ENCODE measurements around the gene DIP2B. TPM values are rescaled to one million over a fixed set of nuclear protein-coding genes. Genes with fewer than 3 reads are reported as not detected.

DIP2B gene
- total RNA-seq, 3 donors from 2014 or later = 28.3 to 39.8 (median 34.7) TPM

DNA sequence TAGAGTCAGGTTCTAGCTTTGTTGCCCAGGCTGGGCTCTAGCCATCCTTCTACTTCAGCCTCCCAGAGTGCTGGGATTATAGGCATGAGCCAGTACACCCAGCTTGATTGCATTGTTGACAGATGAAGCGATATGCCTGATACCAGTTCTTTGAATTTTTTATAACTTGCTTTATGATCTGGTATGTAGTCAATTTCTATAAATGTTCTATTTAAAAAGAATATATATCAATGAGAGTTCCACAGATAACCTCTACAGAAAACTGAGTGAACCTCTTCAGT, 99.8 kb downstream of the DIP2B start:
- peaks cover 16% of the 10 kb centered on the region for H3K4me1 ChIP-seq (ENCODE audit: low read depth)
- no peaks in the 10 kb centered on the region for H3K36me3 ChIP-seq (ENCODE audit: low read depth)
- H3K9me3 ChIP-seq = no peaks in the 10 kb centered on the region
- DNase-seq (no peak), ATAC-seq (peak; percentile 54)
- intact Hi-C loops (cut with DNase I, micrococcal nuclease) = no loop called here
- no peak overlapping the region for H3K4me3 ChIP-seq
- no peak for TF ChIP-seq CTCF (IDR thresholded peaks at IDR 0.05)

GRCh38 chr12:50606675-50607375, 102.0 kb downstream of the DIP2B start:
- TF ChIP-seq CTCF (IDR thresholded peaks at IDR 0.05) = no peak
- peak; percentile 39 for ATAC-seq
- Histone ChIP-seq H3K36me3 (ENCODE audit: low read depth) (no peaks in the 10 kb centered on the region), H3K9me3 (no peaks in the 10 kb centered on the region), H3K4me1 (ENCODE audit: low read depth) (peaks cover 16% of the 10 kb centered on the region), H3K4me3 (no peak overlapping the region)
- no peak for DNase-seq
- intact Hi-C loops (cut with DNase I, micrococcal nuclease) = no loop called here

DNA sequence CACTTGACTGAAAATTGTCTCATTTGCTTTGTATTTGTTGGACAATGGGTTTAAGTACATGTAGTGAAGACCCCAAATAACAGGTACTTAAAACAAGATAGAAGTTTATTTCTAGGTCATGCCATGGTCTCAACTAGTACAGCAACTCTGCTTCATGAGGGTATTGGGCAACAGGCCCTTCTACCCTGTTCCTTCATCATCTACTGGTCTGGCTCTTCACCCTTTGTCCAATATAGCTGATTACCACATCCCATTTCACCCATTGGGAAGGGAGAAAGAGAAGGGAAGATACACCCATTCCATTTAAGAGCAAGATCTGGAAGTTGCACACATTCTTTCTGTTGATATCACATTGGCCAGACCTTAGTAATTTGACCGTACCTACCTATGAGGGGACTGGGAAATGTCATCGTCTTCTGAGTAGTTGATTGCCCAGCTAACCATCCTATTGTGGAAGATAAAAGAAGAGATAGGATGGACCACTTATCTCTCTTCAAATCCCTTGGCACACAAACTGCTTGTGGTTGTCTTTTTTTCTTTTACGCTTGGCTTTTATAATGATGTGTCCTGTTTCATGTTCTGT, 104.6 kb downstream of the DIP2B start:
- Histone ChIP-seq H3K4me3 (no peak overlapping the region), H3K9me3 (no peaks in the 10 kb centered on the region), H3K36me3 (ENCODE audit: low read depth) (no peaks in the 10 kb centered on the region), H3K4me1 (ENCODE audit: low read depth) (peaks cover 8% of the 10 kb centered on the region)
- DNase-seq (no peak), ATAC-seq (no peak)
- no peak for TF ChIP-seq CTCF (IDR thresholded peaks at IDR 0.05)
- intact Hi-C loops (cut with DNase I, micrococcal nuclease) = no loop called here

DNA sequence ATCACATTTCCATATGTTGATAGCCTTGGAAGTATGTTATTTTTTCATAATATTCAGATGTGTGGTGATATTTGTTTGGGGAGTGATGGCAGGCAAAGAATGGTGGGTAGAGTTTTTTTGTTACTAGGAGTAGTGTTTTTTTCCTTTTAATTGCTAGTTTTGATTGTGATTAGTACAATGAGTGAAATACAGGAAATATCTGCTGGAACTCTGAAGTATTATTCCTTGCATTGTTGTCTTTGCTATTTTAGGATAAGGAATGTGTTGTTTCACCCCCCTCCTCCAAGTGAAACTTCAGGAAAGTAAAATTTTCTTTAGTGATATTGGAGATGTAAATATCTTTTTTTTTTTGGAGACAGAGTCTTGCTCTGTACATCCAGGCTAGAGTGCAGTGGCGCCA, 105.4 kb downstream of the DIP2B start:
- no peak overlapping the region for H3K4me3 ChIP-seq
- no peaks in the 10 kb centered on the region for H3K9me3 ChIP-seq
- no peak for DNase-seq
- TF ChIP-seq CTCF (IDR thresholded peaks at IDR 0.05) = no peak
- no peaks in the 10 kb centered on the region for H3K36me3 ChIP-seq (ENCODE audit: low read depth)
- ATAC-seq = no peak
- intact Hi-C loops (cut with DNase I, micrococcal nuclease) = no loop called here
- peaks cover 8% of the 10 kb centered on the region for H3K4me1 ChIP-seq (ENCODE audit: low read depth)

DNA sequence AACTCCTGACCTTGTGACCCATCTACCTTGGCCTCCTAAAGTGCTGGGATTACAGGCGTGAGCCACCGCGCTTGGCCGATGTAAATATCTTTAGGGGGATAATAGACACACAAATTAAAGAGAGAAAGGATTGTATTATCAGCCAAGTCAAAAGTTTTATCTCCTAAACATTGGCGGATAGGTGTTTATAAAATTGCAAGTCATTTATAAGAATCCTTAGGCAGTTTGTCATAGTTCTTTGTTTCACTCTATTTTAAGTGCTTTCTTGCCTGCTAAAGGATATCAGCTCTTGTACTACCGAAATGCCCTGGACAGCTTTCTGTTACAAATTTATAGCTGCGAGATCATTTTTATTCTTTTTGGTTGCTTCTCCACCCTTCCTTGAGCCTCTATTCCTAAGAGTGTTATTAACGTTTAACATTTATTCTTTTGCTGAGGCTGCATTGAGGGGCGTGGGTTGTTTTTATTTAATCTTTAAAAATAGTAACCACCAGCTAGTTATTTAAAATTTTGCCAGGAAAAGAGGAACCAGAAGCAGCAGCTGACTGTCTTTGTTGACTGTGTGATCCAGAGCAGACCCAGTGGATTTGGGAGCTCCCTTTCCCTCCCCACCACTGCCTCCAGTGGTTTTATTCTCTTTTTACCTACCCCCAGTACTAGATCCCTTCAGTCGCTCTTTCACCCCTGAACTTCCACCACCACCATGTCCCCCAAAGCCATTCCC, 106.4 kb downstream of the DIP2B start:
- DNase-seq = no peak
- Histone ChIP-seq H3K4me1 (ENCODE audit: low read depth) (peaks cover 8% of the 10 kb centered on the region), H3K9me3 (no peaks in the 10 kb centered on the region), H3K36me3 (ENCODE audit: low read depth) (no peaks in the 10 kb centered on the region), H3K4me3 (no peak overlapping the region)
- no peak for ATAC-seq
- no peak for TF ChIP-seq CTCF (IDR thresholded peaks at IDR 0.05)
- intact Hi-C loops (cut with DNase I, micrococcal nuclease) = no loop called here
